Measurements from ENCODE around the gene TANGO2.

The TANGO2 gene

DNA sequence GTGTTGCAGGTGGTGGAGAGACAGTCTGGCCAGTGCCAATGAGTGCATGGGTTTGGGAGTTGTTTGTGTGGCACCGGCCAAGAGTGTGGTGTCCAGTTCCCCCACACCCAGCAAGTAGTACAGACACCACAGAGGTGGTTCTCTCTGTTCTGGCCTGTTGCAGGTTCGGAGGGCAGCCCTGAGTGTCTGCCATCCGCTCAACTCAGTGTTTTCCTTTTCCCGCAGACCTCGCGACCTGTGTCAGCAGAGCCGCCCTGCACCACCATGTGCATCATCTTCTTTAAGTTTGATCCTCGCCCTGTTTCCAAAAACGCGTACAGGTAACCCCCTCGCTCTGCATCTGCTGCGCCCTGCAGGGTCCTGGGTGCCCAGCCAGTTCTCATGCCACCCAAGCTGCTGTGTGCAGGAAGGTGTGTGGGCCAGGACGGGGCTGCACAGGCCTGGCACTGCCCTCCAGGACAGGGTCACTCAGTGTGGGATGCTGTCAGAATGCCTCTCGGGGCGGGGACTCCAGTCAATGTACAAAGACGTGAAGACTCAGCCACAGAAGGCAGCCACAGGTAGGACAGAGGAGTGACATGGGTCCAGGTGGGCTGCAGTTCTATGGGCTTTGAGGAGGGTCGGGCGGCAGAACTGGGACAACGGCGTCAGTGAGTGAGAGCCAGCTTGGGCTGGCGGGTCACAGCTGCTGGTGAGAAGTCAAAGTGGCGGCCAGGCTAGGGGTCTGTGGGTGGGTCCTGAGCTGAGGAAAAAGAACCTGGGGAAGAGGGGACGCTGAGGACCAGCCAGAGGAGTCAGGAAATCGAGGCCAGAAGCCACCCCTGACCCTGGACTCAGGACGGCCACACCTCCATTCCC lies 15.9 kb downstream of the TANGO2 start:
- no peak overlapping the region for H4K8ac ChIP-seq (ENCODE audit: low read length)
- H2BK12ac ChIP-seq (ENCODE audit: low read length in 2 of 2), result peak overlapping the region in 1 of 2 experiments; percentile 24
- H3K27me3 ChIP-seq (ENCODE audit: control insufficient read depth in 1 of 2, insufficient read depth in 1 of 2, low read length in 2 of 2), result no peaks in the 10 kb centered on the region
- no peak overlapping the region for H3K27ac ChIP-seq (ENCODE audit: low read length, poor library complexity, severe bottlenecking)
- DNase-seq, result no peak
- no peak overlapping the region for H2BK15ac ChIP-seq (ENCODE audit: low read depth, poor library complexity, severe bottlenecking)
- H3K9ac ChIP-seq (ENCODE audit: low read length), result no peak overlapping the region
- H3K4ac ChIP-seq (ENCODE audit: low read depth in 1 of 2, low read length in 2 of 2), result no peak overlapping the region
- no peak overlapping the region for H2BK120ac ChIP-seq (ENCODE audit: low read depth, low read length)
- H3K4me3 ChIP-seq (ENCODE audit: insufficient read depth in 1 of 2, low read depth in 1 of 2, low read length in 2 of 2), result peak overlapping the region in 1 of 2 experiments; percentile 34
- H3K9me3 ChIP-seq (ENCODE audit: control insufficient read depth, low read length), result peaks cover 3% of the 10 kb centered on the region
- H4K91ac ChIP-seq (ENCODE audit: low read length), result peak overlapping the region; percentile 83
- peaks cover 15% of the 10 kb centered on the region for H3K4me1 ChIP-seq (ENCODE audit: control insufficient read depth, insufficient read depth, low read depth, low read length)
- no peak overlapping the region for H3K14ac ChIP-seq (ENCODE audit: low read length in 2 of 2)
- H3K36me3 ChIP-seq (ENCODE audit: control insufficient read depth in 1 of 2, insufficient read depth in 2 of 2, low read depth in 1 of 2, low read length in 2 of 2), result peaks cover 53 to 79% of the 10 kb centered on the region in 2 experiments
- H2AFZ ChIP-seq (ENCODE audit: low read depth, low read length), result no peak overlapping the region
- WGBS, result 96% methylated on average over 24 of the region's 25 CpGs
- peaks cover 51% of the 10 kb centered on the region for H3K79me1 ChIP-seq (replicated peaks; ENCODE audit: low read length, poor library complexity, severe bottlenecking)
- no peak overlapping the region for H2AK5ac ChIP-seq (ENCODE audit: low read length, severe bottlenecking)
- no peak overlapping the region for H3K4me2 ChIP-seq (ENCODE audit: low read length, poor library complexity, severe bottlenecking)
- no peak overlapping the region for H3K18ac ChIP-seq (ENCODE audit: low read depth in 1 of 2, low read length in 2 of 2)
- H3K23ac ChIP-seq (ENCODE audit: low read length in 2 of 2), result no peak overlapping the region
- no peak overlapping the region for H2BK5ac ChIP-seq (ENCODE audit: low read depth, low read length, poor library complexity, severe bottlenecking)

DNA sequence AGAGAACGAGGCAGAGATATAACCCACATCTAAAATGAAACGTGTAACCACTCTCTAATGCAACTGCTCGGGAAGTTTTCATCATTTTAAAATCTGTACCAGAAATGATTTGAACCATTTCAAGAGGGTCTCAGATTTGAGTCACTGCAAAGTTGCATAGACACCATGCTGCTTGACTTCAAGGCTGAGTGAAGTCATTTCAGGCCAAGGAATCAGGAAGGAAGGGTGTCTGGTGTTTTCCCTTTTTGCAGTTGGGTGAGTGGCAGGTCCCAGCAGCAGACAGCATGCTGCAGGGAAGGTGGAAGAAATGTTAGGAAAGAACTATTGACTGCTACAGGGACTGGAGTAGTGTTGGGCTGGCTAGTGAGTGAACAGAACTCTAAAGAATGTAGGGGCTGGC lies 16.5 kb downstream of the TANGO2 start:
- no peak overlapping the region for H2AK5ac ChIP-seq (ENCODE audit: low read length, severe bottlenecking)

DNA sequence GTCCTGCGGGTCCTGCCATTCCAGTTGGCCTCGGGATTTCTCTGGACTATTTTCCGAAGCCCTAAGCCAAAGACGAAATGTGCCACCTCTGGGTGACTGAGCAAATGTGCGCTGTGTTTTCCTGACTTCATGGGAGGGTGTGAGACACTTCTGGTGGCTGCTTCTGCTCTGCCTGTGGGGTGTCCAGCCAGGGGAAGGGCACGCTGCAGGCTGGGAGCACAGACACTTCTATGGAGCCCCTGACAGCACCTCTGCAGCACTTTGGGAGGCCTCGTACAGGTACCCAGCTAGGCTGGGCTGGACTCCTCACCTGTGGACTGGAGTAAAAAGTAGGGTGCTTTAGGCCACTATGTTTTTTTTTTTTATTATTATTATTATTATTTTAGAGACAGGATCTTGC lies 17.7 kb downstream of the TANGO2 start:
- peaks cover 8% of the 10 kb centered on the region for H3K4me1 ChIP-seq (ENCODE audit: control insufficient read depth, insufficient read depth, low read depth, low read length)
- H2BK120ac ChIP-seq (ENCODE audit: low read depth, low read length), result no peak overlapping the region
- no peaks in the 10 kb centered on the region for H3K27me3 ChIP-seq (ENCODE audit: control insufficient read depth in 1 of 2, insufficient read depth in 1 of 2, low read length in 2 of 2)
- no peak overlapping the region for H3K9ac ChIP-seq (ENCODE audit: low read length)
- no peak overlapping the region for H3K4ac ChIP-seq (ENCODE audit: low read depth in 1 of 2, low read length in 2 of 2)
- no peak overlapping the region for H3K18ac ChIP-seq (ENCODE audit: low read depth in 1 of 2, low read length in 2 of 2)
- 98% methylated on average over 6 of the region's 7 CpGs for WGBS
- no peak overlapping the region for H2AFZ ChIP-seq (ENCODE audit: low read depth, low read length)
- no peak overlapping the region for H2AK5ac ChIP-seq (ENCODE audit: low read length, severe bottlenecking)
- H3K14ac ChIP-seq (ENCODE audit: low read length in 2 of 2), result no peak overlapping the region
- H4K91ac ChIP-seq (ENCODE audit: low read length), result no peak overlapping the region
- peaks cover 37% of the 10 kb centered on the region for H3K79me1 ChIP-seq (replicated peaks; ENCODE audit: low read length, poor library complexity, severe bottlenecking)
- H3K4me3 ChIP-seq (ENCODE audit: insufficient read depth in 1 of 2, low read depth in 1 of 2, low read length in 2 of 2), result no peak overlapping the region
- no peak overlapping the region for H3K27ac ChIP-seq (ENCODE audit: low read length, poor library complexity, severe bottlenecking)
- no peak overlapping the region for H4K8ac ChIP-seq (ENCODE audit: low read length)
- peaks cover 3% of the 10 kb centered on the region for H3K9me3 ChIP-seq (ENCODE audit: control insufficient read depth, low read length)
- H3K36me3 ChIP-seq (ENCODE audit: control insufficient read depth in 1 of 2, insufficient read depth in 2 of 2, low read depth in 1 of 2, low read length in 2 of 2), result peaks cover 51 to 73% of the 10 kb centered on the region in 2 experiments
- no peak for DNase-seq
- H2BK12ac ChIP-seq (ENCODE audit: low read length in 2 of 2), result no peak overlapping the region
- H3K23ac ChIP-seq (ENCODE audit: low read length in 2 of 2), result no peak overlapping the region
- no peak overlapping the region for H2BK5ac ChIP-seq (ENCODE audit: low read depth, low read length, poor library complexity, severe bottlenecking)
- no peak overlapping the region for H3K4me2 ChIP-seq (ENCODE audit: low read length, poor library complexity, severe bottlenecking)
- H2BK15ac ChIP-seq (ENCODE audit: low read depth, poor library complexity, severe bottlenecking), result no peak overlapping the region

More for the DNA sequence above, 16.5 kb downstream of the TANGO2 start:
- H3K79me1 ChIP-seq (replicated peaks; ENCODE audit: low read length, poor library complexity, severe bottlenecking), result peaks cover 46% of the 10 kb centered on the region
- peaks cover 47 to 77% of the 10 kb centered on the region in 2 experiments for H3K36me3 ChIP-seq (ENCODE audit: control insufficient read depth in 1 of 2, insufficient read depth in 2 of 2, low read depth in 1 of 2, low read length in 2 of 2)
- H2BK5ac ChIP-seq (ENCODE audit: low read depth, low read length, poor library complexity, severe bottlenecking), result no peak overlapping the region
- no peak overlapping the region for H2BK15ac ChIP-seq (ENCODE audit: low read depth, poor library complexity, severe bottlenecking)
- WGBS, result 95% methylated on average over 3 of the region's 3 CpGs
- no peak overlapping the region for H3K4me3 ChIP-seq (ENCODE audit: insufficient read depth in 1 of 2, low read depth in 1 of 2, low read length in 2 of 2)
- H3K23ac ChIP-seq (ENCODE audit: low read length in 2 of 2), result no peak overlapping the region
- H4K91ac ChIP-seq (ENCODE audit: low read length), result no peak overlapping the region
- peaks cover 3% of the 10 kb centered on the region for H3K9me3 ChIP-seq (ENCODE audit: control insufficient read depth, low read length)
- H2BK120ac ChIP-seq (ENCODE audit: low read depth, low read length), result no peak overlapping the region
- H3K4ac ChIP-seq (ENCODE audit: low read depth in 1 of 2, low read length in 2 of 2), result no peak overlapping the region
- no peaks in the 10 kb centered on the region for H3K27me3 ChIP-seq (ENCODE audit: control insufficient read depth in 1 of 2, insufficient read depth in 1 of 2, low read length in 2 of 2)
- no peak overlapping the region for H3K27ac ChIP-seq (ENCODE audit: low read length, poor library complexity, severe bottlenecking)
- H2BK12ac ChIP-seq (ENCODE audit: low read length in 2 of 2), result no peak overlapping the region
- H2AFZ ChIP-seq (ENCODE audit: low read depth, low read length), result no peak overlapping the region
- H3K18ac ChIP-seq (ENCODE audit: low read depth in 1 of 2, low read length in 2 of 2), result no peak overlapping the region
- peaks cover 15% of the 10 kb centered on the region for H3K4me1 ChIP-seq (ENCODE audit: control insufficient read depth, insufficient read depth, low read depth, low read length)
- no peak overlapping the region for H3K9ac ChIP-seq (ENCODE audit: low read length)
- H3K4me2 ChIP-seq (ENCODE audit: low read length, poor library complexity, severe bottlenecking), result no peak overlapping the region
- DNase-seq, result no peak
- H4K8ac ChIP-seq (ENCODE audit: low read length), result no peak overlapping the region
- H3K14ac ChIP-seq (ENCODE audit: low read length in 2 of 2), result no peak overlapping the region

DNA sequence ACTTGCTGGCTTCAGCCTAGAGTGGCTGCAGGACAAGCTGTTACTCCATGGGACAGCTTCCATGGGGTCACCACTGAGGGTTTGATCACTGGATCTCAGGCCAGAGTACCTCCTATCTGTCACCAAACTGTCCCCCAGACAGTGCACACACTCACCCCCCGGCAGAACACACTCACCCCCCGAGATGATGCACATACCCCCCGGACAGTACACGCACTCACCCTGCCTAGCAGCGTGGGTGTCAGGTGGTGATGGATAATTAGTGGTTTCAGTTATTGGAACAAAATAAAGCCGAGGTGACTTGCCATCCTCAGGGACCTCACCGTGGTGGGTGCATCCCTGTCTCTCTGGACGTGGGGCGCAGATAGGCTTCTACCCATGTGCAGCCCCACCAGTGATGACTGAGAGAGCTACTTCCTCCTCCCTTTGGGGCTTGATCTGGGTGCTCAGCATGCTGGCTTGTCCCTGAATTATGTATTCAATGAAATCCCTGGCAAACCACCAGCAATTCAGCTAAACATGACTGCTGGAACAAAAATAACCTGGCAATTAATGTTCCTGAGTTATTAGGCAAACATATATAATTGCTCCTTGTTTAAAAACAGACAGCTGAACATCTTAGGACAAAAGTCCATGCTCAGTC lies 18.9 kb downstream of the TANGO2 start:
- Histone ChIP-seq H3K18ac (ENCODE audit: low read depth in 1 of 2, low read length in 2 of 2) (no peak overlapping the region), H3K4me3 (ENCODE audit: insufficient read depth in 1 of 2, low read depth in 1 of 2, low read length in 2 of 2) (no peak overlapping the region), H3K36me3 (ENCODE audit: control insufficient read depth in 1 of 2, insufficient read depth in 2 of 2, low read depth in 1 of 2, low read length in 2 of 2) (peaks cover 63 to 77% of the 10 kb centered on the region in 2 experiments), H3K4ac (ENCODE audit: low read depth in 1 of 2, low read length in 2 of 2) (no peak overlapping the region), H3K27me3 (ENCODE audit: control insufficient read depth in 1 of 2, insufficient read depth in 1 of 2, low read length in 2 of 2) (no peaks in the 10 kb centered on the region), H2BK120ac (ENCODE audit: low read depth, low read length) (no peak overlapping the region), H3K4me2 (ENCODE audit: low read length, poor library complexity, severe bottlenecking) (no peak overlapping the region), H3K9ac (ENCODE audit: low read length) (no peak overlapping the region), H4K91ac (ENCODE audit: low read length) (no peak overlapping the region), H3K27ac (ENCODE audit: low read length, poor library complexity, severe bottlenecking) (no peak overlapping the region), H2BK12ac (ENCODE audit: low read length in 2 of 2) (no peak overlapping the region), H3K4me1 (ENCODE audit: control insufficient read depth, insufficient read depth, low read depth, low read length) (peaks cover 7% of the 10 kb centered on the region), H2BK5ac (ENCODE audit: low read depth, low read length, poor library complexity, severe bottlenecking) (no peak overlapping the region), H2BK15ac (ENCODE audit: low read depth, poor library complexity, severe bottlenecking) (no peak overlapping the region), H3K23ac (ENCODE audit: low read length in 2 of 2) (no peak overlapping the region), H3K79me1 (replicated peaks; ENCODE audit: low read length, poor library complexity, severe bottlenecking) (peaks cover 34% of the 10 kb centered on the region), H3K9me3 (ENCODE audit: control insufficient read depth, low read length) (no peaks in the 10 kb centered on the region), H3K14ac (ENCODE audit: low read length in 2 of 2) (no peak overlapping the region), H4K8ac (ENCODE audit: low read length) (no peak overlapping the region), H2AFZ (ENCODE audit: low read depth, low read length) (no peak overlapping the region), H2AK5ac (ENCODE audit: low read length, severe bottlenecking) (no peak overlapping the region)
- WGBS, result 94% methylated on average over 8 of the region's 9 CpGs
- no peak for DNase-seq

Data from mesenchymal stem cell (in vitro differentiated cells and primary cell).